CD14-positive monocyte (primary cell): ENCODE results near the gene STXBP6. TPM values are rescaled to one million over a fixed set of nuclear protein-coding genes. Genes with fewer than 3 reads are reported as not detected.

ENCODE experiments used
- DNase-seq, 3 donors: peaks; one replicate each; pipeline ENCODE4 v3.0.0-alpha.2; 2011 to 2022
- H2AFZ ChIP-seq: 2 replicates; pipeline ENCODE4 v1.6.0; 2012; ENCODE audit warnings: mild to moderate bottlenecking, low read depth, low read length, inconsistent platforms; ENCODE audit not compliant: insufficient read depth, poor library complexity, severe bottlenecking
- H3K27ac ChIP-seq, 2 donors: 1 replicate in 1 of 2; 2 replicates in 1 of 2; pipeline ENCODE4 v1.5.1; 2012 to 2013; ENCODE audit warnings: low read length in 2 of 2, control low read depth in 1 of 2, inconsistent platforms in 1 of 2, low read depth in 1 of 2, mild to moderate bottlenecking in 1 of 2
- H3K27me3 ChIP-seq, 2 donors: one replicate each; pipeline versions ENCODE4 v1.6.0 to v1.6.1; 2011 to 2013; ENCODE audit warnings: low read length in 2 of 2; ENCODE audit not compliant: control insufficient read depth in 2 of 2, insufficient read depth in 2 of 2
- H3K36me3 ChIP-seq, 2 donors: replicated peaks in 1 of 2; 1 replicate in 1 of 2; 2 replicates in 1 of 2; pipeline versions ENCODE4 v1.5.1 to v1.6.1; 2012 to 2013; ENCODE audit warnings: low read length in 2 of 2, control low read depth in 1 of 2, inconsistent platforms in 1 of 2, mild to moderate bottlenecking in 1 of 2; ENCODE audit not compliant: insufficient read depth in 2 of 2, control insufficient read depth in 1 of 2
- H3K4me1 ChIP-seq, 2 donors: 1 replicate in 1 of 2; 2 replicates in 1 of 2; pipeline versions ENCODE4 v1.5.1 to v1.6.1; 2012 to 2013; ENCODE audit warnings: low read length in 2 of 2, control low read depth in 1 of 2, inconsistent platforms in 1 of 2, mild to moderate bottlenecking in 1 of 2, moderate library complexity in 1 of 2; ENCODE audit not compliant: insufficient read depth in 2 of 2, control insufficient read depth in 1 of 2
- H3K4me2 ChIP-seq: replicated peaks from 2 replicates; pipeline ENCODE3; 2012; ENCODE audit warnings: low read length, moderate library complexity, mild to moderate bottlenecking; ENCODE audit not compliant: poor library complexity, severe bottlenecking; ENCODE audit errors: extremely low read depth
- H3K4me3 ChIP-seq, 3 experiments: fragments of 200-600 bp in 1 of 3; sonication (generic) in 1 of 3; replicated peaks in 1 of 3; 1 replicate in 2 of 3; 2 replicates in 1 of 3; pipeline ENCODE4 v1.5.1; 2011 to 2013; ENCODE audit warnings: low read length in 3 of 3, mild to moderate bottlenecking in 3 of 3, control low read depth in 2 of 3, low read depth in 2 of 3, inconsistent platforms in 1 of 3, moderate library complexity in 1 of 3
- H3K79me2 ChIP-seq: 2 replicates; pipeline ENCODE4 v1.6.0; 2012; ENCODE audit warnings: mild to moderate bottlenecking, control low read depth, inconsistent platforms, low read length, moderate library complexity; ENCODE audit not compliant: insufficient read depth
- H3K9ac ChIP-seq: 2 replicates; pipeline ENCODE4 v1.6.0; 2017; ENCODE audit warnings: low read length, mild to moderate bottlenecking; ENCODE audit not compliant: insufficient read depth, poor library complexity, severe bottlenecking
- H3K9me3 ChIP-seq, 2 donors: replicated peaks in 1 of 2; 1 replicate in 1 of 2; 2 replicates in 1 of 2; pipeline versions ENCODE4 v1.5.1 to v1.6.1; 2012 to 2013; ENCODE audit warnings: low read length in 2 of 2, control low read depth in 1 of 2; ENCODE audit not compliant: control insufficient read depth in 1 of 2, insufficient read depth in 1 of 2
- H4K20me1 ChIP-seq: 2 replicates; pipeline ENCODE4 v1.6.0; 2012; ENCODE audit warnings: mild to moderate bottlenecking, low read length, control low read depth, moderate library complexity; ENCODE audit not compliant: insufficient read depth
- H3K27ac Mint-ChIP-seq, 7 donors: one replicate each; pipeline ENCODE4 v1.8.0; 2020; ENCODE audit warnings: mild to moderate bottlenecking in 7 of 7, mixed read lengths in 7 of 7, moderate library complexity in 6 of 7, inconsistent platforms in 2 of 7
- H3K27me3 Mint-ChIP-seq, 3 donors: one replicate each; pipeline ENCODE4 v1.8.0; 2021 to 2022; ENCODE audit warnings: low read depth in 3 of 3, mild to moderate bottlenecking in 3 of 3, mixed read lengths in 3 of 3, moderate library complexity in 3 of 3, inconsistent platforms in 1 of 3
- H3K36me3 Mint-ChIP-seq, 2 donors: one replicate each; pipeline ENCODE4 v1.8.0; 2020; ENCODE audit warnings: mixed read lengths in 2 of 2, inconsistent platforms in 1 of 2, mild to moderate bottlenecking in 1 of 2
- H3K4me1 Mint-ChIP-seq: one replicate; pipeline ENCODE4 v1.8.0; 2020; ENCODE audit warnings: mild to moderate bottlenecking, mixed read lengths
- H3K4me3 Mint-ChIP-seq, 2 donors: one replicate each; pipeline ENCODE4 v1.8.0; 2020; ENCODE audit warnings: mild to moderate bottlenecking in 2 of 2, mixed read lengths in 2 of 2, moderate library complexity in 1 of 2
- H3K9me3 Mint-ChIP-seq, 7 donors: one replicate each; pipeline ENCODE4 v1.8.0; 2020 to 2022; ENCODE audit warnings: mixed read lengths in 7 of 7, mild to moderate bottlenecking in 6 of 7, moderate library complexity in 6 of 7, inconsistent platforms in 2 of 7
- CTCF ChIP-seq: fragments of 200-600 bp; IDR thresholded peaks from one replicate; pipeline ENCODE4 v1.8.0; 2022; ENCODE audit warnings: antibody characterized with exemption, mild to moderate bottlenecking
- WGBS: methylation state at CpG from one replicate; pipeline ENCODE4 v1.1.5; 2013; ENCODE audit warnings: missing lambda C conversion rate; ENCODE audit not compliant: insufficient coverage; 5-methylcytosine and 5-hydroxymethylcytosine counted together
- intact Hi-C, 2 donors: fragments of 100-400 bp; cut with micrococcal nuclease; formaldehyde crosslinking; loops; one replicate each; pipeline versions ENCODE4 v1.15.0 to v1.15.1; 2023
- polyA plus RNA-seq, 3 donors: library from polyadenylated mRNA; depleted of rRNA in 1 of 3; unstranded in 2 of 3; stranded (reverse) in 1 of 3; fragments of 300-500 nt in 2 of 3; fragments of >200 nt in 1 of 3; fragmentation: Illumina TruSeq in 2 of 3; gene quantifications; 1 replicate in 2 of 3; 2 replicates in 1 of 3; pipeline ENCODE4 v1.2.3, GENCODE V29; 2012 to 2021

STXBP6 gene
- polyA plus RNA-seq, 3 donors = 0.05 to 0.25 (median 0.08) TPM

DNA sequence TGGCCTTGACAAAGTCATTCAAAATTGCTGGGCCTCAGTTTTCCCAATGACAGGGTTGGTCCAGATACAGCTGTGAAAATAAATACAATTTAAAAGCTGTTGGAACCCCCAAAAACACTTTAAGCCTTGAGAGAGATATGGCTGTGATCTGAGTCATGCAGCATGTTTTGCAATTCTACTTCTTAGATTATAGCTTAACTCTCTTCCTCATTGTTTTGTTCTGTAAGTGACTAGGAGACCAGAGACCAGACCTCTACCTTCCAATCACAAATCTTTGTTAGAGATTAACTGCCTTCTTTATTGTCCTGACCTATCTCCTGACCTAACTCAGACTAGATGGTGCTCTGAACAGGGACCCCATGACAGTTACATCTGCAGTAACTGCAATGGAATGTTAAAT, 198.1 kb downstream of the STXBP6 start:
- H2AFZ ChIP-seq = peak overlapping the region; percentile 8
- H3K9ac ChIP-seq = no peak overlapping the region
- TF ChIP-seq CTCF = no peak
- H3K4me3 ChIP-seq = no peak overlapping the region
- DNase-seq = peak in 2 of 3 donors; percentile 11 to 32
- Mint-ChIP-seq H3K4me1 (peaks cover 9% of the 10 kb centered on the region), H3K9me3 (no peaks in the 10 kb centered on the region), H3K4me3 (no peak overlapping the region), H3K27ac (no peak overlapping the region), H3K36me3 (no peaks in the 10 kb centered on the region), H3K27me3 (no peaks in the 10 kb centered on the region)
- H3K4me2 ChIP-seq = no peak overlapping the region
- no peaks in the 10 kb centered on the region for H4K20me1 ChIP-seq
- no peak overlapping the region for H3K27ac ChIP-seq
- H3K9me3 ChIP-seq = no peaks in the 10 kb centered on the region
- H3K79me2 ChIP-seq = no peaks in the 10 kb centered on the region
- H3K4me1 ChIP-seq = peaks cover 6 to 8% of the 10 kb centered on the region in 2 donors
- H3K27me3 ChIP-seq = no peaks in the 10 kb centered on the region
- H3K36me3 ChIP-seq = no peaks in the 10 kb centered on the region
- intact Hi-C loops = no loop called here

GRCh38 chr14:24851406-24851805, 198.5 kb downstream of the STXBP6 start:
- H3K9ac ChIP-seq = no peak overlapping the region
- peaks cover 6 to 8% of the 10 kb centered on the region in 2 donors for H3K4me1 ChIP-seq
- no peaks in the 10 kb centered on the region for H3K27me3 ChIP-seq
- DNase-seq = no peak
- H3K27ac Mint-ChIP-seq = no peak overlapping the region
- H3K4me2 ChIP-seq = no peak overlapping the region
- H3K36me3 Mint-ChIP-seq = no peaks in the 10 kb centered on the region
- WGBS = 100% methylated on average over 2 of the region's 4 CpGs
- no peaks in the 10 kb centered on the region for H3K9me3 ChIP-seq
- no peaks in the 10 kb centered on the region for H3K79me2 ChIP-seq
- no peaks in the 10 kb centered on the region for H3K27me3 Mint-ChIP-seq
- no peak overlapping the region for H3K4me3 Mint-ChIP-seq
- no peaks in the 10 kb centered on the region for H4K20me1 ChIP-seq
- no peaks in the 10 kb centered on the region for H3K36me3 ChIP-seq
- no peak overlapping the region for H3K27ac ChIP-seq
- intact Hi-C loops = no loop called here
- no peaks in the 10 kb centered on the region for H3K9me3 Mint-ChIP-seq
- TF ChIP-seq CTCF = no peak
- H3K4me1 Mint-ChIP-seq = peaks cover 9% of the 10 kb centered on the region
- no peak overlapping the region for H2AFZ ChIP-seq
- no peak overlapping the region for H3K4me3 ChIP-seq
